CD4-positive, alpha-beta T cell treated with Interleukin-12 subunit alpha and Interleukin-12 subunit beta, for 1 hour (primary cell): Measurements from ENCODE around the gene FBXL14.
A peak's percentile ranks its signal among the peaks of the same experiment; 100 is the strongest.

Source experiments
- DNase-seq: peaks from one replicate; pipeline ENCODE4 v3.0.0-alpha.2; 2020

The FBXL14 gene

DNA sequence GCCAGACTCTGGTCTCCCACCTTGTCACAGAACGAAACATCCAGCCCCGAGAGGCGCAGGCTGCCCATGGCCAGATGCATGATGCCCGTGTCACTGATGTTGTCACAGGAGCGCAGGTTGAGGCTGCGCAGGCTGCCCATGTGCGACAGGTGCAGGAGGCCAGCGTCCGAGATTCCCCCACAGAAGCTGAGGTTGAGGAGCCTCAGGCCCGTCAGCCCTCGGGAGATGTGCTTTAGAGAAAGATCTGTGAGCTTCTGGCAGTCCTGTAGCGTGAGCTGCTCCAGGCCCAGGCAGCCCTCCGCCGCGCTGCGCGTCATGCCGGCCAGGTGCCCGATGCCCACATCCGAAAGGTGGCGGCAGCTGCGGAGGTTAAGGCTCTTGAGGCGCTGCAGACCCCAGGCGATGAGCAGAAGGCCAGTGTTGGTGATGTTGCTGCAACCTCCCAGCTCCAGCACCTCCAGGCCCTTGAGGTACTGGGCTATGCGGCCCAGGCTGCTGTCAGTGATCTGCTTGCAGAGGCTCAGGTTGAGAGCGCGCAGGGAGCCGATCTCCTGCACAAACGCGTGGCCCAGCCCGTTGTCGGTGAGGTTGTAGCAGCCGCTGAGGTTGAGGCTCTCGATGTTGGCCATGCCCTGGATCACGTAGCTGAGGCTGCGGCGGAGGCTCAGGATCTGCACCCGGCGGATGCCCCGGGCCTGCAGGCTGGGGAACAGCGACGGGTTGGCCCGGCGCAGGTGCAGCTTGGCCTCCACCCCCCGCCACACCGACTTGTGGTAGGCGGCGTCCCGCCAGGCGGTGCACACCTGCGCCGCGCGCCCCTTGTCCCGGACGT, 991 bp downstream of the FBXL14 start:
- peak; percentile 59 for DNase-seq

DNA sequence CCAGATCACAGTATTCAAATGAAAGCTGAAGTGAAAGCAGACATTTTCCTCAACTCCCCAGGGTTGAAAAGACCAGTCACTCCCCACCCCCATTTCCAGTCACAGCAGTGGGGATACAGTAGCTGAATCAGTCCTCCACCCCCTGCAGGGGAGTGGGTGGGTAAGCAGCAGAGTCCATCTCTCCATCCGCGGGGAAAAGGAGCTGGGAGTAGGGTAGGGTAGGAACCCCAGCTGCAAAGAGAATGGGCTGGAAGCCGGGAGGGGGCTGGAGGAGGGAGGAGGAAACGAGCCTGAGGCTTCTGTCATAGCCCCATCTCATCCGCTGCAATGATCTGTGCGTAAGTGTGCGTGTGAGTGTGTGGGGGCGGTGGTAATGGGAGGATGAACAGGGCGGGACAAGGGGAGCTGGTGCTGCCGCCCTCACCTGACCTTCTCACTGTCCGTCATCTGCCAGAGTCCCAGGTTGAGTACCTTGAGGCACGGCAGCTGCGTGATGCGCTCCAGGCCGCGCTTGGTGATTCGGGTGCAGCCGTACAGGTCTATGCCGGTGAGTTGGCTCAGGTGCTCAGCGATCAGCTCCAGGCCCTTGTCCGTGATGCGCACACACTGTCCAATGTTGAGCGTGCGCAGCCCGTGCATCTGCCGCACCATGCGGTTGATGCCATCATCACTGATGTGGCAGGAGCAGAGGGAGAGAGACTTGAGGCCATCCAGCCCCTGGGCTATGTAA, 1.8 kb downstream of the FBXL14 start:
- peak; percentile 63 for DNase-seq

DNA sequence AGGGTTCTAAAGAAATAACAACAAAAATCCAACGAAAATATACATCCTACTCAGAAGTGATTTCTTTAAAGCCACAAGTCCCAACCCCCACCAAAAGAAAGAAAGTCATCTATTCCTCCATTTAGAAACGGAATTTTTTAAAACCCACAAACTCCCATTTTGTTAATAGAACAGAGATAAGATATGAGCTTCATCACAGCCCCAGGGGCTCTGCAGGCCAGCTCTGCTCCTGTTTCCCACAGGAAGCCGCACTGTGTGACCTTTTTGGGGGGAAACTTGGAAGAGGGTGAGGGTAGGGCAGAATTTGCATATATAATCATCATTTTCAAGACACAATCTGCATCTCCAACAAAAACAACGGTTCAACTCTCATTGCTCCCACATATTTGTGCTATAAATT, 2.8 kb downstream of the FBXL14 start:
- no peak for DNase-seq

DNA sequence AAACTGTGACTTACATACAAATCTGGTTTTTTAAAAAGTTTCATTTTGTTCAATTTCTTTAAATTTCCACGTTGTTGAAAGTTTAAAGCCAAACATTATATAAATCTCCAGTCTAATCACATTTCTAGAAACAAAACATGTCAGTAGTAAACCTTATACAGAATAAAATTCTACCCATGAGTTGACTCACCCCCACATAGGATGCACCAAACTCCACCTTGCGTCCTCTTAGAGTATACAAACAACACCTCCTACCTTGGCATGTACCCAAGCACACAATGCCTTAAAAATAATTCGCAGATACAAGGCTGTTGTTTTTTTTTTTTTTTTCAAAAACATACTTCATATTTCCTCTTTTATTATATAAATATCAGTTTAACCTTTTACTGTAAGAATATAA, 3.3 kb downstream of the FBXL14 start:
- DNase-seq, result peak; percentile 68

DNA sequence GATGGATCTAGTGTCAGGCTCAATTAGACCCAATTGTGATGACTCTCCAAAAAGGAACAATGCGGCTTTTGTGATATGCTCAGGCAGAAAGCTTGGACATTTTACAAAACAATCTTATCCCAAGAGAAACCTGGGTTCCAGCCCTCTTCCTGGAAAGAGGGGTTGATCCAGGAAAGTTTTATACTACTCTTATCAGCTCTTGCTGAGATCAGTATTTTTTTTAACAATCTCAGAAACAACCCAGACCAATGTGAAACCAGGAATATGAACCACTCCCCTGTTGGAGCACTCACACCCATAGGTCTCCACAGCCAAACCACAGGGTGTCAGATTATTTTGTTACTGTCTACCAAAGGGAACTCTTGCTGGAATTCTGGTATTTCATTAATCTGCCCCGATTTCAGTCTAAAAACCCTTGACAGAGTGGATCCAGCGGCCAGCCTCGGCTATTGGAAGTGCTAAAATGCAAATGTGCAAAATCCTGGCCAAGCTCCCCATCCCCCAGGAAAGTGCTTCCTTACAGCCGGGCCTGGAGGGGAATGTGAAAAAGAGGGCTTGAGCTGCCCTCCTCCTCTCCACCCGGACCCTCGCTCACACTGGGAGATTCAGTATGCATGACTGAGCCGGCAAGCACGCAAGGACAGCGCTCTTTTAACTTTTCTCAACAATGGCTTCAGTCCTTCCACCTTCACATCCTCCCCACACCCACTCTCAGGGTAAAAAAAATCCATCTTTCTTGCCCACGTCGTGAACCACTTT, 4.0 kb downstream of the FBXL14 start:
- no peak for DNase-seq

DNA sequence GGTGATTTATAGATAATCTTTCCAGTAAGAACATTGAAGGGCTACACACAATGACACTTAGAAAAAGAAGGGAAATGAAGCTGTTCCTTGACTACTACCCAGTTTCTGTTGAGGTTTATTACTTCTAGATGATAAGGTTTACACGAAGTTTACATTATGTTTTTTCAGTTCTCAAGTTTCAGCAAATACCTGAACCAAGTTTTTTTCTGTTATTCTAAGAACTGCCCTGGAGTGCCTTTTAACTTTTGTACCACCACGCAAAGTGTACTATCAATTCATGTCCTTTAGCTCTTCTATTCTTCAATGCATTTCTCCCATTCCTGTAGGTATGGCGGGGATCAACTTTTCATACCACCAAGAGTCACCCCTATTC, 5.8 kb downstream of the FBXL14 start:
- no peak for DNase-seq

DNA sequence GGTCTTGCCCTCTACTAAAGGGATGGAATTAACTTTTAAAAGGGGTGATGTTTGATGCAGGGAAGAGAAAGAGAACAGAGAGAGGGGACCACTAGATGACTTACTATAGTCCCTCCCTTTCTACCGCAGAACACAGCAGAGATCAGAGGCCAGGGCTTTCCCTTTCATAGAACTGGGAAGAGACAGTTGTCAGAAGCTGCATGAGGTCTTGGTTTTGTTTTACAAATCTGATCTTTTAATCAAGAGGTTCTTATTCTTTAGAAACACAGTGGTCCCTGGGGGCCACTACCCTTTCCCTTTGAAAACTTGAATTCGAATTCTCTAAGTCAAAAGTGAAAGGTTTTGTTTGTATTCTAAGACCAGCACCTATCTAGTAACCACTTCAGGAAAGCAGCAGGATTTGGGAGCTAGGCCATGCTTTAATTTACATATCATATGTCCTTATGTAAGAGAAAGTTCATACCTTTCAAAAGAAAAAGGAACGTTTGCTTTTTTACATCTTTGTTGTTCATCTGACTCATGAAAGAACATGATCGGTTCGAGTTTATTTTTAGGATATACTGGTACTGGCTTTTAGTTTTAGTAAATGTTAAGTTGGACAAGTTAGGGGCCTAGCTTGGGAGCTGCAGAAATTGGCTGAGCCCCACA, 6.3 kb downstream of the FBXL14 start:
- DNase-seq, result no peak

DNA sequence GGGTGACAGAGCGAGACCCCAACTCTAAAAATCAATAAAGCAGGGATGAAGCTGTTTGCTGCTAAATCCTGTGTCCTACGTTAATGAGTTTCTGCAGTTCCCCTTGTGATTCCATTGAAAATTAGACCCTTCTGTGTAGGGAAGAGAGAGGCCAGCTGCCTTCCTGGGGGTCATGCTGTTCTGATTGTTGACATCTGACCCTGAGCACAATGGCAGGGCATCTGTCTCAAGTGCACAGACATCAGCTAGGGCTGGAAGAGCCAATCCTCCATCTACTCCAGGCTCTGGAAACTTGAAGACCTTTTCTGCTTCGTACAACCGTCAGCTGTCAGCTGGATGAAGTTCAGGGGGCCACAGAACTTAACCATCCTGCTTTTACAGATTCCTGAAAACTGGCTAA, 10.1 kb downstream of the FBXL14 start:
- DNase-seq, result no peak

DNA sequence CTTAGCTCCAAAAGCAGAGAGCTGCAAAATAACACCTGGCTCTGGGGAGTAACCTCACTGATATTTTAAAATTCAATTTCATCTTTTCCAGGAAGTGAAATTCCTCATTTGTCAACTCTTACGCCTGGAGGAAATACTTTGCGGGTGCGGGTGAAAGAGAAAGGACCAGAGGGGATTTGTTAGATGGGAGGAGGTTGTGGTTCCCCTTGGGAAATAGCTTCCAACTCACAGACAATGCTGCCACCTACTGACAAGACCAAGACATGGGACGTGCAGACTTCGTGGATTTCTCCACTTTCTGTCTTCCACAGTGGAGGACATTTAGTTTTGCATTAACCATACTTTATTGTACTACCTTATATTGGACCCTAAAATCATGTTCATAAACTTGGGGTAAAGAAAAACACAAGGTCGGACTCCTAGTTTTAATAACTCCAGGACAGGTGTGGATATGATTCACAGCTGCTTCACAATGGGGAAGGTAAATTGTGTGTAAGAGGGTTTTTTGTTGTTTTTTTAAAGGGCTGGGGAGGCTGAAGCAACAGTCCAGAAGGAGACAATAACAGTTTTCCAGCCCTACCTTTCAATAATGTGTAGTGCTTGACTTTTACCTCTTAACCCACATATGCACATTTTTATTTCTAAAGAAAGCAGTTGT, 10.8 kb downstream of the FBXL14 start:
- DNase-seq, result peak; percentile 78

DNA sequence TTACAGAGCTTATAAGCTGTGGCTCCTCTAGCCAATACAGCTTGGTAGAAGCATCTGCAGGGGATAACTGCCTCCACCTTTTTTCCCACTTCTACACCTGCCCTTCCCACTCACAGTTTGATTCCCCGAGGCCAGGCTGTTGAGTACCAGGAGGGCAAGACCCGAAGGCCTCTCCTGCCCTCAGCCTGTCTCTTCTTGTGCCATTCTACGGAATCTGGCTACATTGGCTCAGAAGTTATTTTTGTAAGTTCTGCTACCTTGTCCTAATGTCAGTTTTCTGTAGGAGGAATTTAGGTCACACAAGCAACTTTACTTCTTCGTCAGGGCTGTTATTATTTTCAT, 11.7 kb downstream of the FBXL14 start:
- DNase-seq, result no peak

DNA sequence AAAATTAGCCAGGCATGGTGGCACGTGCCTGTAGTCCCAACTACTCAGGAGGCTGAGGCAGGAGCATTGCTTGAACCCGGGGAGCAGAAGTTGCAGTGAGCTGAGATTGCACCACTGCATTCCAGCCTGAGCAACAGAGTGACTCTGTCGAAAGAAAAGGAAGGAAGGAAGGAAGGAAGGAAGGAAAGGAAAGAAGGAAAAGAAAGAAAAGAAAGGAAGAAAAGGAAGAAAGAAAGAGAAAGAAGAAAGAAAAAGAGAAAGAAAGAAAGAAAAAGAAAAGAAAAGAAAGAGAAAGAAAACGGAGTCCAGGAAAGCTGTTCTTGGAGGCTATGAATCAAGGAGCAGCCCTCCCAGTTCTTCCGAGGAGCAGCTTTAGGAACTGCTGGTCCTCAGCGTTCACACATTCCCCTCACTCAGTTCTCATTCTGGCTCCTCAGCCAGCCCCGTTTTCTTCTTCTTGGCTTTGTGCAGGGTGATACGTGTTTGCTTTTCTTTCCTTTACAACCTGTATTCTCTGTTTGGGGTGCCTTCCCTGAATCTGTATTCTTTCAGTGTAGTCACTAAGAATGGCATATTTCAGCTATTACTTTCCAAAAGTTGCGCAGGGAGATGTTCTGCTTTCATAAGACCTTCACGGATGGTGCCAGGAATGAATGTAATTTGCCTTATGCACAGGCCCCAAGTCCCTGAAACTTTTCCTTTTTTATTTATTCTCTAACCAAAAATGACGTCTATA, 12.2 kb downstream of the FBXL14 start:
- no peak for DNase-seq

DNA sequence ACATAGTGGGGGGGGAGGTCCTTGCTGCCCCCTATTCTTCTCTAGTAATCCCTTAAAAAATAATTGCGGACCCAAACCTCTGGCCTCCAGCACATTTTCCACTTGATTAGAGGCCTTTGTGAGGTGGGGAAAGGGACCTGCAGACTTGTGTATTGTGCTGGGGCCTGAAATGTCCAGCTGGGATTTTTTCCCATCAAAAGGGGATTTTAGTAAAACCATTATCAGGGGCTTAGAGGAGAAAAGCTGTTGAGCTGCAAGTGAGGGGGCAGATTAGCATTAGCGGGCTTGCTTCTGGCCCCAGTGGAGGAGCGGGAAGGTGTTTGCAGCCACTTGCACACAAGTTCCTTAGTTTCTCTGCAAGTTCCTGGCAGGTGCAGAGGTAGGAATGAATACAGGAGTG, 13.9 kb downstream of the FBXL14 start:
- DNase-seq, result no peak

DNA sequence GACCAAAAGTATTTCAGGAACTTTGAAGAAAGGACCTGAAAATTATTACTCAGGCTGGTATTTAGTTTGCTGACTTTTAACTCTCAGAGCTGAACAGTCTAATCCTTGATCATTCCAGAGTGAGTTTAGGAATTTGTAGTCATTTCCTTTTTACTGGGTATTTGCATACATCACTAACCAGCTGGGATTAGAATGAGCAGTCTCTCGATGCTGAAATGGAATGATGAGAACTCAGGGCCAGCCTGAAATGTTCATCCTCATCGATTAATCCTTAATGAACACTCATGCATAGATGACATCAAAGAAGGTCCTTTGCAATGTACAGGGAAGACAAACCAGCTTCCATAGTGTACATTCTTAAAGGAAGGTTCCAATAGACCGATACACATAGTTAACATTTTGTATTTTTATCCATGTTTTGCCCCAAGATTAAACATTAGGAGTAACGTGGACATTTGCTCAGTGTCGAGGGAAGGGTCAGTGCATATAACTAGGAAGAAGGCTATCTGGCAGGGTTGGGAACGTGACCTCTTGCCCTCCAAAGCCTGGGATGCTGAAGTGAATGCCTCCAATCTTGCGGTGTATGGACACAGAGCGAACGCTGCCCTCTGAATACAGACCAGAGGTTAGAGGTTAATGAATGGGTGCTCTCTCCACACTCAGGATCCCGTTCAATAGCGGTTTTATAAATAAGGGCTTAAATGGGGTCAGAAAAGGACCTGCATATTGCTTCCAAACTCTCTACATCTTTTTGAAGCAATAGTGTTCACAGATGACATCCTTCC, 14.5 kb downstream of the FBXL14 start:
- DNase-seq, result no peak

DNA sequence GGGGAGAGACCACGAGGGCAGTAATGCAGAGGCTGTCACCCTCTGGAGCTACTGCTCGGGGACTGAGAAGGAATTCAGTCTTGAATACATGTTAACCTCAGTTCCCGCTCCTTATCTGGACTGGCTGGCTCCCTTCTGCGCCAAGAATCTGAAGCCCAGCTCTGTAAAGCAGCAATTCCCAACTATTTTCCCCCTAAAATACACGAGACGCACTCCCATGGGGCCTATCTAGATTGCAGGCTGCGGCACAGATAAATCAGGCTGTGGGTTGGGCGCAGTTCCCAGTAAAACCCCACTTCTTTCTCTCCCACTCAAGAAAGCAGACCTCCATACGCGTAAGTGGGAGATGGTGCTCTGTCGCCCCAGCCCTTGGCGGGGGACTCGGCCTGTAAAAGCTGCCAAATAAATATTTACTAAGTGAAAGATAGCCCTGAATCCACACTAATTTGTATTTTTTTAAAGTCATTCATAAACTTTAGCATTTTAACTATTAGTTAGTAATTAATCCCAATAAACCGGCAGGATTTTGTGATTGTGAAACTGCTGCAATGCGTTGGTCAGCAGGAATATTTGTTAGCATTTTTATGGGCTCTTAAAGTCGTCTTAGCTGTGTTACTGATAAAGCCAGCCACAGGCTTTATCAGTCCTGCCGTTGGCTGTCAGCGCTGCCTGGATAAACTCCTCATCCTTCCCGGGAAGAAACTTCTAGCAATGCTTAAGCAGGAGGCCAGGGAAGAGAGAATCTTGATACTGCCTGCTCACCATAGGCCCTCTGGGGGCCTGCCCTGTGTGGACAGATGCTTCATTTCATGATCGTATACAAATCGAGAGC, 17.8 kb downstream of the FBXL14 start:
- no peak for DNase-seq

DNA sequence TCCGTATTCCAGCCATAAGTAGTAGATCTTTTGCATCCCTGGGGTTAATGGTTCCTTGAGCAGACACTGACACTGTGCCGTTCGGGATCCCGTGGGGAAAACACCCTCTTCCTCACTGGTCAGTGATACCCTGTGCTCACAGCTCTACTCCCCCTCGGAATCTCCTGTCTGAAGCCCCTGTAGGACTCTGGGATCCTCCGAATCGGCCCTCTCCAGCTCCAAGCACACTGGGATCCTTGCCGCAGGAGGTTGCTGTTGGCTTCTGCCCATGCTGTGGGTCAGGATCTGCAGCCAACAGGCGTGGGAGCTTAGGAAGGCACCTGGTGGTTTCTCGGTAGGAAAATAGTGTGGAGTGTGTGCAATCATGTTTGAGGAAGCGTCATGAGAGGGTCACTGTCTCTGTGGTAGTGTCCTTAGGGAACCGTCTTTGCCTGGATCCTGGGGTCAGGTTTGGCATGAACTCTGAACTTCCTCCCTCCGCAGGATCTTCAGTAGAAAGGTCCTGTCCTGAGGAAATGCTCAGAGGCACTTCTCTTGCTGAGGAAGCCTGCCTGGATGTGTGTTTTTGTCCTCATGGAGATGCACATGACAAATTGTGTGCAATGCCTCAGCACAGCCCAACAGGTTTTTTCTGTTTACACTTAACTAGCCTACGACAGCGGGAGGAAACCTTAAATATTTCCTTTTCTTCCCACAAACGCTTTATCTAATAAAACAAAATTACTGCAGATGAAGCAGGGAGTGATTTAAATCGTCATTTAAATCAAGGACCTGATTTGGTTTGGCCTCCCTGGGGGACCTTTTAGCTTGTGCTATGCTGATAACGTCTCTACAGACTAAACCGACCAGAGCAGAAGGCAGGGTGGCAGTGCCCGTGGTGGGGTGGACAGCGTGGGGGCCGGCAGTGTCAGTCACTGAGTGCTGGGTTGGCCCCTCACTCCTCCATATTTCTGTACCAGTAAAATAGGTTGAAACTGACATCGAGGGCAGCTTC, 18.7 kb downstream of the FBXL14 start:
- no peak for DNase-seq

DNA sequence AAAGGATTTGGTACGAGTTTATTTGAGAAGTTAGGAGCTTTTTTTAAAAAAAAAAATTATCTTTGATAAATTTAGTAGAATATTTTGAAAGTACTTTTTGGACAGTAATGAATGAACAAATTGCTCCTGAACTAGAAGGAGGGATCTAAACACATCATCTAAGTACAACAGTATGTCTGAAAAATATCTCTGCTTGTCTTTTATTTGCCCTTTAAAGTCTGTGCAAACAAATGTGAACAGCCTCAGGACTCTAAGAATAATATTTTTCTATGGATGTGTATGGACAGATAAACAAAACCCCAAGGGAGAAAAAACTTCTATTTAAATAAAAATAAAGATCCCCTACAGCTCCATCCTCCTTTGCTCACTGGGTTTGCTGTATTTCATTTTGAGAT, 19.5 kb downstream of the FBXL14 start:
- no peak for DNase-seq

DNA sequence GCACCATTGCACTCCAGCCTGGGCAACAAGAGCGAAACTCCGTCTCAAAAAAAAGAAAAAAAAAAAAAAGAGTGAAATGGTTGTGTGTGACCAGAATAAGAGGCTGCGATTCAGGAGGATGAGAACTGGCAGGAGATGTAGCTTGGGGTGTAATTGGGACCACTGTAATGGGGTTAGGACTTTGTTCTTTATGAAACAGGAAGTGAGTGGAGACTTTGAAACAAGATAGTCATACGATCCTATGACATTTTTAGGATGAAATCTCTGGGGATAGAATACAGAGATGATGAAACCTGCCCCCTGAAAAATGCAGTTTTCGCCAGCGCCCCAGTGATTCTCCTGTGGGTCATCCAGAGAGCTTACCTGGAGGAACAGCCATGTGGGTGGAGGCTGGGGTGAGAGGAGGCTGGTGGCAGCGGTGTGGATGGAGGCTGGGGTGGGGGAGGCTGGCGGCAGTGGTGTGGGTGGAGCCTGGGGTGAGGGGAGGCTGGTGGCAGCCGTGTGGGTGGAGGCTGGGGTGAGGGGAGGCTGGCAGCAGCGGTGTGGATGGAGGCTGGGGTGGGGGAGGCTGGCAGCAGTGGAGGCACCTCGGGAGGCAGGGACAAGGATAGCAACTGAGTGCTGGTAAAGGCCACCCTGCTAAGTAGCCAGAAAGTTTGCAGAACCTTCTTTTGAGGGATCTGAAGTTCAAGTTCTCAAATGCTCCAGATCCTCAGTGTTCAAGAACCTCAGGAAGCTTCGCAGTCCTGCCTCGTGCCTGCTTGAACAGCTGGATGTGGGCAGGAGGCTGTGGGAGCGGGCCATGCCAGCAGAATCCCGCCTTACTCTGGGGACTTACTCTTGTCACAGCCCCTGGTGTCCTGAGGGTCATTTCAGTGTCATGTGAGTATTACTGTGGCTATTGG, 20.2 kb downstream of the FBXL14 start:
- DNase-seq, result no peak

DNA sequence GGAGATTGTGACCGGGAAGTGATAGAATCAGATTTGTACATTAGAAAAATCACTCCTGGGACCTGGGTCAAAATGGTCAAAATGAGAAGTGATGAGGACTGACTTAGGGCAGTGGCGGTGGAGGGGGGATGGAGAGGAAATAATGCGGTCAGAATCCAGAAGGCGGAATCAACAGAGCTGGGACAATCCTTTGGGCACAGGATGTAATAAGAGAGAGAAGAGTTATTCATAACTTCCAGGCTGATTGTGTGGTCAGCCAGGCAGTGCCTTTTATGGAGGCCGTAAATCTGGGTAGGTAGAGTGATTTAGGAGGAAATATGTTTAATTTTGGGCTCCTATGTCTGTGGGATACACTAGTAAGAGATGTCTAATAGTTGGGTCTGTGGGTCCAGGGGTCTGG, 21.6 kb downstream of the FBXL14 start:
- DNase-seq, result no peak
